Stimulated activated CD4-positive, alpha-beta T cell treated with anti-CD3 and anti-CD28 coated beads, TNF-alpha, amount 100 ng/mL, for 4 hours (primary cell): Measurements from ENCODE around the gene CETN1.

Experiments used
- DNase-seq, 3 experiments: peaks; one replicate each; pipeline ENCODE4 v3.0.0-alpha.2; 2020; ENCODE audit warnings: low read depth in 3 of 3

Gene CETN1

DNA sequence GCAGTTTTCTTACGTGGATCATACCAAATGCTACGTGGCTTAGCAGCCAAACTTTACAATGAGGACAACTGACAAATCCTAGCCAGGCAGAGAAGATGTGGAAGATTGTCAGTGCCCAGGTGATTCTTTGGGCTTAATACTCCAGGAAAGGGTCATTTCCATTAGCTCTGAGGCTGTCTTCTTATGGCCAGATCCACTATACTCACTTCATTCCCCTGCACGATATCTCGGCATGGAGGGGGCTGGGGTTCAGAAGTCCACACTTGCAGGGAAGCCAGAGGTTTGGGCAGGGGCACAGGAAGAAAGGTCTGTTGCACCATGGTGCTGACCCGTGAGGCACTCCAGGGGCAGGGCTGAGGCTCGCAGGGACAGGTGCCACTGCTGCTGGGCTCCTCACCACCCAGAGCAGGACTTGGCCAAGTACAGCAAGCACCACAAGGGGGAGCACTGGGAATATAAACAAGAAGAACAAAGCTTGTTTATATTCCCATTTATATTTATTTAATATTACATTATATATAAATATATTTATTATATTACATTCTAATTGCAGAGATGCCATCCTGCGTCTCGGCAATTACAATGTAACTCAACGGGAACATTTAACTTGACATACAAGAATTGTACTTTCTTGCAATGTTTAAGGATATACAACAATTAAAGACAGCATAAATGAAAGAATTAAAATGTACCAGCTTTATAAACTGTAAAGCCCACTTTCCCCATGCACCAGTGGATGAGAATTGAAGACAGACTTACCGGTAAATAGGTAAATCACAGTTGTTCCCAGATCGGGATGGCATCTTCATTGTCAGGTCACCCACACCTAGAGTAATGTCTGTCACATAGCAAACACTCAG lies 43.8 kb downstream of the CETN1 start:
- peak; percentile 7 to 49 (median 43) for DNase-seq

DNA sequence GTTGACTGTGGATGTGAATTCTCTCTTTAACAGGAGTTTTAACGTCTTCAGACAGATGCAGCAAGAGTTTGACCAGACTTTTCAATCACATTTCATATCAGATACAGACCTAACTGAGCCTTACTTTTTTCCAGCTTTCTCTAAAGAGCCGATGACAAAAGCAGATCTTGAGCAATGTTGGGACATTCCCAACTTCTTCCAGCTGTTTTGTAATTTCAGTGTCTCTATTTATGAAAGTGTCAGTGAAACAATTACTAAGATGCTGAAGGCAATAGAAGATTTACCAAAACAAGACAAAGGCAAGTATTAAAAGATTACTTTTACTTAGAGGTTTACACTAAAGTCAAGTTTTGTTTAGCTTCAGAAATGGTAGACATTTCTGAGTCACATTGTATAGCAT lies 47.1 kb downstream of the CETN1 start:
- DNase-seq, result no peak

DNA sequence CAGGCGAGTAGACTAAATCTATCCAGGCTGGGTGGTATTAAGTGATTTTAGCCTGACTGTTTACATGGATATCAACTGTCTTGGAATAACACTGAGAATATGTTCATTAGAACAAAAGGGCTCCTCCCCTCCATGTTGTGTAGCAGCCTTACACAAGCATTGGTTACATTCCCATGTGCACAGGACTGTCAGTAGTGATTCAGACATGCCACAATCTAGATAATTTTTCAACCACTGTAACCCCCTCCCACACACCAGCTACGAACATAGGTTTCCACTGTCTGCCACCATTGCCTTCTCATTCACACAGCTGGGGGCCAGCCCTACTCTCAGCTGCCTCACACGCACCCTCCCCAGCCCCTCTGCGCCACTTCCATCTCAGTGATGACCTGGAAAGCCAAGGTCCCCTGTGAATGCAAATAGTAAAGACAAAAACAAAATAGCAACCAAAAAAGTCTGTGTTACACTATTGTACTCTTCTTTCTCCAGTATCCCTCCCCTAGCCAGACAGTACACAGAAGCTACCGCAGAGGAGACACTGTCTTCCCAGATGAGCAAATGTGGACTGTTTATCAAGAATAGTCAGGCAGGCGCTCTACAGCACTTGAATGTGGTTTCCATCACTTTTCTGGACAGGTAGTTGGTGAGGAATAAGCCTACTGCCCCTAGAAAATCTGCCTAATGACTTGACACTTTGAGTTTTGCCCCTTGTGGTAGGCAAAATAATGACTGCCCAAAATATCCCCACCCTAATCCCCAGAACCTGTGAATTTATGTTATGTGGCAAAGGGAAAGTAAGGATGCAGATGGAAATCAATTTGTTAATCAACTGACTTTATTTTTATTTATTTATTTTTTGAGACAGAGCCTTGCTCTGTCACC lies 49.3 kb downstream of the CETN1 start:
- no peak for DNase-seq

DNA sequence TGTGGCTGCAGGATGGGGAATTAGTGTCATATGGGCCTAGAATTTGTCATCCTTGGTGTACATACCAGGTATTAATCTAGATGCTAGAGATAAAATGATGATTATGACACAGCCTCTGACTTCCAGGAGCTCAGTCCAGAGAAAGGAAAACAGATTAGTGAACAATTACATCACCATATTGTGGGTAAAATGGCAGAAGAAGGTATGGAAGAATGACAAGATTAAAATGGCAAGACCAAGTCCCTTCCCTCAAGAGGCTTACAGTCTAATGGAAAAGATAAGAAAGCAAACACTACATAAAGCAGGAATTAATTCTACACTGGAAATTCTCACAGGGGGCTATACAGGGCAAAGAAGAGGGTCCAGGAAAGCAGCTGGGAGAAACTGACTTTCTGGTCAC lies 51.4 kb downstream of the CETN1 start:
- DNase-seq, result no peak
